Neural cell (in vitro differentiated cells): ENCODE measurements around the gene TNFRSF14. TPM values are rescaled to one million over a fixed set of nuclear protein-coding genes. Genes with fewer than 3 reads are reported as not detected.

Experiments
- H2AFZ ChIP-seq: fragments of 200-600, 300-800 bp; sonication (generic), shearing (Covaris generic); 2 replicates; pipeline ENCODE4 v1.6.0; 2014; ENCODE audit warnings: low read depth, mild to moderate bottlenecking, antibody characterized with exemption, low read length, moderate library complexity
- H3F3A ChIP-seq: fragments of 200-600 bp; shearing (Covaris generic); 2 replicates; pipeline ENCODE4 v1.6.1; 2016; ENCODE audit warnings: mild to moderate bottlenecking, moderate library complexity, mixed read lengths, antibody characterized with exemption, low read length; ENCODE audit not compliant: insufficient read depth, poor library complexity, severe bottlenecking
- H3K27ac ChIP-seq: fragments of 200-600, 300-800 bp; sonication (generic), shearing (Covaris generic); 2 replicates; pipeline ENCODE4 v1.5.1; 2014; ENCODE audit warnings: mild to moderate bottlenecking, low read length, moderate library complexity
- H3K27me3 ChIP-seq: fragments of 300-800, 200-600 bp; sonication (generic), shearing (Covaris generic); 2 replicates; pipeline ENCODE4 v1.6.0; 2014; ENCODE audit warnings: mild to moderate bottlenecking, low read depth, low read length, moderate library complexity; ENCODE audit not compliant: insufficient read depth
- H3K36me3 ChIP-seq: fragments of 300-800, 200-600 bp; sonication (generic), shearing (Covaris generic); 2 replicates; pipeline ENCODE4 v1.5.1; 2014; ENCODE audit warnings: mild to moderate bottlenecking, antibody characterized with exemption, low read length, moderate library complexity; ENCODE audit not compliant: insufficient read depth
- H3K4me2 ChIP-seq: fragments of 300-800, 200-600 bp; sonication (generic), shearing (Covaris generic); 2 replicates; pipeline ENCODE4 v1.6.0; 2014; ENCODE audit warnings: mild to moderate bottlenecking, low read length
- H3K4me3 ChIP-seq: fragments of 300-800, 200-600 bp; sonication (generic), shearing (Covaris generic); 2 replicates; pipeline ENCODE4 v1.5.1; 2014; ENCODE audit warnings: mild to moderate bottlenecking, low read length, moderate library complexity
- H3K79me2 ChIP-seq: fragments of 200-600 bp; shearing (Covaris generic); replicated peaks from 2 replicates; pipeline ENCODE4 v1.6.0; 2014; ENCODE audit warnings: mild to moderate bottlenecking, low read length, moderate library complexity; ENCODE audit not compliant: insufficient read depth
- H3K9ac ChIP-seq: fragments of 300-800, 200-600 bp; sonication (generic), shearing (Covaris generic); 2 replicates; pipeline ENCODE4 v1.6.1; 2016; ENCODE audit warnings: mild to moderate bottlenecking, low read length, mixed read lengths
- H3K9me2 ChIP-seq: fragments of 200-600 bp; shearing (Covaris generic); 2 replicates; pipeline ENCODE4 v1.6.1; 2016; ENCODE audit warnings: mild to moderate bottlenecking, low read length, mixed read lengths; ENCODE audit not compliant: insufficient read depth
- H3K9me3 ChIP-seq: fragments of 200-600, 300-800 bp; sonication (generic), shearing (Covaris generic); 2 replicates; pipeline ENCODE4 v1.6.1; 2016; ENCODE audit warnings: mild to moderate bottlenecking, mixed run types, low read length, moderate library complexity, mixed read lengths
- H4K20me1 ChIP-seq: fragments of 200-600 bp; shearing (Covaris generic); 2 replicates; pipeline ENCODE4 v1.6.1; 2016; ENCODE audit warnings: mild to moderate bottlenecking, mixed run types; ENCODE audit not compliant: insufficient read depth
- CTCF ChIP-seq: fragments of 450-650 bp; IDR thresholded peaks from 2 replicates; pipeline ENCODE4 v1.5.1; 2014; ENCODE audit warnings: antibody characterized with exemption, mild to moderate bottlenecking, moderate library complexity; ENCODE audit not compliant: poor library complexity, severe bottlenecking
- EP300 ChIP-seq: fragments of 450-650 bp; conservative IDR thresholded peaks from 2 replicates; pipeline ENCODE4 v1.6.1; 2014; ENCODE audit warnings: antibody characterized with exemption, mild to moderate bottlenecking, moderate library complexity; ENCODE audit not compliant: poor library complexity, severe bottlenecking
- EZH2 ChIP-seq: fragments of 200-600, 300-800 bp; shearing (Covaris generic), sonication (generic); IDR thresholded peaks from 2 replicates; pipeline ENCODE4 v1.6.1; 2014; ENCODE audit warnings: antibody characterized with exemption, low read length, borderline replicate concordance, mild to moderate bottlenecking; ENCODE audit not compliant: insufficient read depth, poor library complexity, severe bottlenecking
- MXI1 ChIP-seq: fragments of 450-650 bp; conservative IDR thresholded peaks from 2 replicates; pipeline ENCODE4 v1.6.1; 2014; ENCODE audit warnings: antibody characterized with exemption, mild to moderate bottlenecking; ENCODE audit not compliant: poor library complexity, severe bottlenecking
- POLR2AphosphoS5 ChIP-seq: IDR thresholded peaks from 2 replicates; pipeline ENCODE4 v1.6.1; 2012
- RAD21 ChIP-seq: fragments of 450-650 bp; conservative IDR thresholded peaks from 2 replicates; pipeline ENCODE4 v1.6.1; 2014; ENCODE audit warnings: antibody characterized with exemption, mild to moderate bottlenecking, moderate library complexity
- REST ChIP-seq: IDR thresholded peaks from 2 replicates; pipeline ENCODE4 v1.6.1; 2012; ENCODE audit warnings: borderline replicate concordance
- SMC3 ChIP-seq: fragments of 450-650 bp; conservative IDR thresholded peaks from 2 replicates; pipeline ENCODE4 v1.6.1; 2014; ENCODE audit warnings: antibody characterized with exemption, mild to moderate bottlenecking, moderate library complexity; ENCODE audit not compliant: poor library complexity
- TAF1 ChIP-seq: IDR thresholded peaks from 2 replicates; pipeline ENCODE4 v1.6.1; 2012; ENCODE audit warnings: low read depth
- polyA plus RNA-seq: library from polyadenylated mRNA; depleted of rRNA; stranded (reverse); fragments of >200 nt; gene quantifications from 2 replicates; pipeline ENCODE4 v1.2.3, GENCODE V29; 2014

The TNFRSF14 gene
- polyA plus RNA-seq, 1 donor from 2014 or later, result 1.1 TPM

- no peak for TF ChIP-seq REST
- no peak for TF ChIP-seq RAD21
- no peak for TF ChIP-seq MXI1
- TF ChIP-seq TAF1, result no peak
- no peak for TF ChIP-seq EZH2
- TF ChIP-seq SMC3, result no peak
- Histone ChIP-seq H3K9me2 (no peaks in the 10 kb centered on the region), H3K27me3 (no peaks in the 10 kb centered on the region), H3K79me2 (no peaks in the 10 kb centered on the region), H2AFZ (no peak overlapping the region), H3K9me3 (no peaks in the 10 kb centered on the region), H3K4me3 (no peak overlapping the region), H3K27ac (no peak overlapping the region), H3K4me2 (no peak overlapping the region), H4K20me1 (no peaks in the 10 kb centered on the region), H3F3A (no peaks in the 10 kb centered on the region), H3K9ac (no peak overlapping the region), H3K36me3 (no peaks in the 10 kb centered on the region)
Observed at GRCh38 chr1:2508751-2509150, 47.4 kb upstream of the TNFRSF14 start.

- no peak overlapping the region for H3K4me3 ChIP-seq
- no peak overlapping the region for H3K27ac ChIP-seq
- no peak overlapping the region for H3K9ac ChIP-seq
- no peak overlapping the region for H2AFZ ChIP-seq
- no peaks in the 10 kb centered on the region for H3K79me2 ChIP-seq
- no peaks in the 10 kb centered on the region for H3K9me2 ChIP-seq
- no peak for TF ChIP-seq RAD21
- H3K9me3 ChIP-seq, result no peaks in the 10 kb centered on the region
- no peaks in the 10 kb centered on the region for H3F3A ChIP-seq
- H4K20me1 ChIP-seq, result no peaks in the 10 kb centered on the region
- H3K36me3 ChIP-seq, result no peaks in the 10 kb centered on the region
- no peak overlapping the region for H3K4me2 ChIP-seq
- no peaks in the 10 kb centered on the region for H3K27me3 ChIP-seq
Observed at GRCh38 chr1:2509589-2509988, 46.6 kb upstream of the TNFRSF14 start.

- no peaks in the 10 kb centered on the region for H3K79me2 ChIP-seq
- no peak overlapping the region for H2AFZ ChIP-seq
- H3K9ac ChIP-seq, result no peak overlapping the region
- no peak overlapping the region for H3K27ac ChIP-seq
- H3F3A ChIP-seq, result no peaks in the 10 kb centered on the region
- no peaks in the 10 kb centered on the region for H3K27me3 ChIP-seq
- TF ChIP-seq CTCF (no peak), REST (no peak), TAF1 (no peak), MXI1 (no peak), SMC3 (no peak), EP300 (no peak), EZH2 (no peak), RAD21 (no peak), POLR2AphosphoS5 (no peak)
- no peaks in the 10 kb centered on the region for H3K9me2 ChIP-seq
- no peak overlapping the region for H3K4me3 ChIP-seq
- no peaks in the 10 kb centered on the region for H3K9me3 ChIP-seq
- H3K36me3 ChIP-seq, result no peaks in the 10 kb centered on the region
- H3K4me2 ChIP-seq, result no peak overlapping the region
- H4K20me1 ChIP-seq, result no peaks in the 10 kb centered on the region
Observed at GRCh38 chr1:2510366-2511155, 45.6 kb upstream of the TNFRSF14 start.
